ENCODE measurements around the gene DAZAP2.

DNA sequence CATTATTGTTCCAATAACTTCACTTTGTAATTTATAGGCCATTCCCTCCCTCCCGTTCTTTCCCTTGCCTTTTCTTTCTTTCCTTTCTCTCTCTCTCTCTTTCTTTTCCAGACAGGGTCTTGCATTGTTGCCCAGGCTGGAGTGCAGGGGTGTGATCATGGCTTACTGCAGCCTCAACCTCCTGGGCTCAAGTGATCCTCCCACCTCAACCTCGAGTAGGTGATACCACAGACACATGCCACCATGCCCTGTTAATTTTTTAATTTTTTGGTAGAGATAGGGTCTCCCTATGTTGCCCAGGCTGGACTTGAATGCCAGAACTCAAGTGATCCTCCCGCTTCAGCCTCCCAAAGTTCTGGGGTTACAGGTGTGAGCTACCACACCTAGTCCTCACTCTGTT lies 14.0 kb upstream of the DAZAP2 start:
- TF ChIP-seq, protein P1, sequence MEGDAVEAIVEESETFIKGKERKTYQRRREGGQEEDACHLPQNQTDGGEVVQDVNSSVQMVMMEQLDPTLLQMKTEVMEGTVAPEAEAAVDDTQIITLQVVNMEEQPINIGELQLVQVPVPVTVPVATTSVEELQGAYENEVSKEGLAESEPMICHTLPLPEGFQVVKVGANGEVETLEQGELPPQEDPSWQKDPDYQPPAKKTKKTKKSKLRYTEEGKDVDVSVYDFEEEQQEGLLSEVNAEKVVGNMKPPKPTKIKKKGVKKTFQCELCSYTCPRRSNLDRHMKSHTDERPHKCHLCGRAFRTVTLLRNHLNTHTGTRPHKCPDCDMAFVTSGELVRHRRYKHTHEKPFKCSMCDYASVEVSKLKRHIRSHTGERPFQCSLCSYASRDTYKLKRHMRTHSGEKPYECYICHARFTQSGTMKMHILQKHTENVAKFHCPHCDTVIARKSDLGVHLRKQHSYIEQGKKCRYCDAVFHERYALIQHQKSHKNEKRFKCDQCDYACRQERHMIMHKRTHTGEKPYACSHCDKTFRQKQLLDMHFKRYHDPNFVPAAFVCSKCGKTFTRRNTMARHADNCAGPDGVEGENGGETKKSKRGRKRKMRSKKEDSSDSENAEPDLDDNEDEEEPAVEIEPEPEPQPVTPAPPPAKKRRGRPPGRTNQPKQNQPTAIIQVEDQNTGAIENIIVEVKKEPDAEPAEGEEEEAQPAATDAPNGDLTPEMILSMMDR (IDR thresholded peaks at IDR 0.05; ENCODE audit: insufficient read depth, low read length): no peak
- TF ChIP-seq POLR2AphosphoS5 (IDR thresholded peaks at IDR 0.05; ENCODE audit: low read depth) (no peak), GABPA (IDR thresholded peaks at IDR 0.05; ENCODE audit: low read depth) (no peak), SPI1 (IDR thresholded peaks at IDR 0.05; ENCODE audit: borderline replicate concordance, low read depth) (no peak)
- TF ChIP-seq, protein P2, sequence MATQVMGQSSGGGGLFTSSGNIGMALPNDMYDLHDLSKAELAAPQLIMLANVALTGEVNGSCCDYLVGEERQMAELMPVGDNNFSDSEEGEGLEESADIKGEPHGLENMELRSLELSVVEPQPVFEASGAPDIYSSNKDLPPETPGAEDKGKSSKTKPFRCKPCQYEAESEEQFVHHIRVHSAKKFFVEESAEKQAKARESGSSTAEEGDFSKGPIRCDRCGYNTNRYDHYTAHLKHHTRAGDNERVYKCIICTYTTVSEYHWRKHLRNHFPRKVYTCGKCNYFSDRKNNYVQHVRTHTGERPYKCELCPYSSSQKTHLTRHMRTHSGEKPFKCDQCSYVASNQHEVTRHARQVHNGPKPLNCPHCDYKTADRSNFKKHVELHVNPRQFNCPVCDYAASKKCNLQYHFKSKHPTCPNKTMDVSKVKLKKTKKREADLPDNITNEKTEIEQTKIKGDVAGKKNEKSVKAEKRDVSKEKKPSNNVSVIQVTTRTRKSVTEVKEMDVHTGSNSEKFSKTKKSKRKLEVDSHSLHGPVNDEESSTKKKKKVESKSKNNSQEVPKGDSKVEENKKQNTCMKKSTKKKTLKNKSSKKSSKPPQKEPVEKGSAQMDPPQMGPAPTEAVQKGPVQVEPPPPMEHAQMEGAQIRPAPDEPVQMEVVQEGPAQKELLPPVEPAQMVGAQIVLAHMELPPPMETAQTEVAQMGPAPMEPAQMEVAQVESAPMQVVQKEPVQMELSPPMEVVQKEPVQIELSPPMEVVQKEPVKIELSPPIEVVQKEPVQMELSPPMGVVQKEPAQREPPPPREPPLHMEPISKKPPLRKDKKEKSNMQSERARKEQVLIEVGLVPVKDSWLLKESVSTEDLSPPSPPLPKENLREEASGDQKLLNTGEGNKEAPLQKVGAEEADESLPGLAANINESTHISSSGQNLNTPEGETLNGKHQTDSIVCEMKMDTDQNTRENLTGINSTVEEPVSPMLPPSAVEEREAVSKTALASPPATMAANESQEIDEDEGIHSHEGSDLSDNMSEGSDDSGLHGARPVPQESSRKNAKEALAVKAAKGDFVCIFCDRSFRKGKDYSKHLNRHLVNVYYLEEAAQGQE (IDR thresholded peaks at IDR 0.05; ENCODE audit: insufficient replicate concordance, low read depth): no peak

All from HL-60 (cell line).